Neural crest cell (in vitro differentiated cells): ENCODE data around the gene NDRG2. TPM values are rescaled to one million over a fixed set of nuclear protein-coding genes. Genes with fewer than 3 reads are reported as not detected.

Source experiments
- DNase-seq: peaks from one replicate; pipeline ENCODE4 v3.0.0; 2021; ENCODE audit warnings: low read depth, mixed read lengths, low spot score
- H3K27ac Mint-ChIP-seq: one replicate; pipeline ENCODE4 v1.8.0; 2021; ENCODE audit warnings: mild to moderate bottlenecking, mixed read lengths; ENCODE audit not compliant: unreplicated experiment
- H3K27me3 Mint-ChIP-seq: 2 replicates; pipeline ENCODE4 v1.8.0; 2021; ENCODE audit warnings: low read depth, mild to moderate bottlenecking, mixed read lengths
- H3K36me3 Mint-ChIP-seq: 2 replicates; pipeline ENCODE4 v1.8.0; 2021; ENCODE audit warnings: low read depth, mild to moderate bottlenecking, mixed read lengths
- H3K4me1 Mint-ChIP-seq: 2 replicates; pipeline ENCODE4 v1.8.0; 2021; ENCODE audit warnings: mixed read lengths
- H3K4me3 Mint-ChIP-seq: one replicate; pipeline ENCODE4 v1.8.0; 2021; ENCODE audit warnings: mild to moderate bottlenecking, mixed read lengths
- H3K9me3 Mint-ChIP-seq: 2 replicates; pipeline ENCODE4 v1.8.0; 2021; ENCODE audit warnings: mixed read lengths
- CTCF ChIP-seq: fragments of 200-600 bp; sonication (generic); conservative IDR thresholded peaks from 2 replicates; pipeline ENCODE4 v1.5.0; 2021; ENCODE audit warnings: antibody characterized with exemption, mild to moderate bottlenecking
- total RNA-seq: library from RNA; stranded (reverse); gene quantifications from 2 replicates; pipeline ENCODE4 v1.2.1, GENCODE V29; 2021

Gene NDRG2
- total RNA-seq, 1 donor from 2014 or later = 17.4 TPM

- H3K27ac Mint-ChIP-seq = no peak overlapping the region
- no peaks in the 10 kb centered on the region for H3K4me1 Mint-ChIP-seq
- H3K9me3 Mint-ChIP-seq = no peaks in the 10 kb centered on the region
- no peak for TF ChIP-seq CTCF
- no peaks in the 10 kb centered on the region for H3K36me3 Mint-ChIP-seq
- DNase-seq = no peak
- no peaks in the 10 kb centered on the region for H3K27me3 Mint-ChIP-seq
- H3K4me3 Mint-ChIP-seq = no peak overlapping the region
Measured at GRCh38 chr14:21053184-21054122, 28.6 kb upstream of the NDRG2 start.

- Mint-ChIP-seq H3K4me3 (no peak overlapping the region), H3K4me1 (no peaks in the 10 kb centered on the region), H3K27ac (no peak overlapping the region), H3K9me3 (no peaks in the 10 kb centered on the region), H3K36me3 (no peaks in the 10 kb centered on the region), H3K27me3 (peaks cover 1% of the 10 kb centered on the region)
- no peak for DNase-seq
- TF ChIP-seq CTCF = no peak
Measured at GRCh38 chr14:21050597-21050996, 25.7 kb upstream of the NDRG2 start.

GRCh38 chr14:21049271-21049673 lies 24.4 kb upstream of the NDRG2 start:
- Mint-ChIP-seq H3K27ac (no peak overlapping the region), H3K9me3 (no peaks in the 10 kb centered on the region), H3K27me3 (peaks cover 13% of the 10 kb centered on the region), H3K4me1 (no peaks in the 10 kb centered on the region), H3K4me3 (no peak overlapping the region), H3K36me3 (no peaks in the 10 kb centered on the region)
- no peak for TF ChIP-seq CTCF
- DNase-seq = no peak

GRCh38 chr14:21048638-21049037 lies 23.8 kb upstream of the NDRG2 start:
- no peak for TF ChIP-seq CTCF

GRCh38 chr14:21047378-21047781 lies 22.5 kb upstream of the NDRG2 start:
- no peak for TF ChIP-seq CTCF
- no peak for DNase-seq
- H3K27ac Mint-ChIP-seq = no peak overlapping the region

More at GRCh38 chr14:21048638-21049037, 23.8 kb upstream of the NDRG2 start:
- Mint-ChIP-seq H3K27me3 (peaks cover 15% of the 10 kb centered on the region), H3K27ac (no peak overlapping the region), H3K9me3 (no peaks in the 10 kb centered on the region), H3K4me3 (no peak overlapping the region), H3K36me3 (no peaks in the 10 kb centered on the region), H3K4me1 (no peaks in the 10 kb centered on the region)
- no peak for DNase-seq

More at GRCh38 chr14:21047378-21047781, 22.5 kb upstream of the NDRG2 start:
- Mint-ChIP-seq H3K4me1 (no peaks in the 10 kb centered on the region), H3K36me3 (no peaks in the 10 kb centered on the region), H3K9me3 (no peaks in the 10 kb centered on the region), H3K4me3 (no peak overlapping the region), H3K27me3 (peaks cover 28% of the 10 kb centered on the region)
